Mesendoderm (in vitro differentiated cells): Measurements from ENCODE around the gene LMBR1.

Experiments used
- DNase-seq: peaks from one replicate; pipeline ENCODE4 v3.0.0; 2013
- H2AK5ac ChIP-seq: 2 replicates; pipeline ENCODE4 v1.6.1; 2013; ENCODE audit warnings: low read length, inconsistent platforms
- H2BK120ac ChIP-seq: 2 replicates; pipeline ENCODE4 v1.6.1; 2013; ENCODE audit warnings: low read depth, mild to moderate bottlenecking, low read length, moderate library complexity, mixed read lengths
- H2BK15ac ChIP-seq: replicated peaks from 2 replicates; pipeline ENCODE4 v1.6.1; 2013; ENCODE audit warnings: low read depth, mild to moderate bottlenecking, moderate library complexity
- H2BK5ac ChIP-seq: 2 replicates; pipeline ENCODE4 v1.6.1; 2013; ENCODE audit warnings: low read length, inconsistent platforms
- H3K18ac ChIP-seq: 2 replicates; pipeline ENCODE4 v1.6.1; 2013; ENCODE audit warnings: mild to moderate bottlenecking, low read length, mixed read lengths
- H3K23ac ChIP-seq: one replicate; pipeline ENCODE4 v1.6.1; 2013; ENCODE audit warnings: low read length
- H3K27ac ChIP-seq: 2 replicates; pipeline ENCODE4 v1.5.1; 2013; ENCODE audit warnings: low read depth, mild to moderate bottlenecking, inconsistent platforms, low read length, moderate library complexity
- H3K27me3 ChIP-seq: 2 replicates; pipeline ENCODE4 v1.6.1; 2013; ENCODE audit warnings: low read length, control low read depth, mild to moderate bottlenecking, inconsistent platforms; ENCODE audit not compliant: insufficient read depth, poor library complexity
- H3K36me3 ChIP-seq: 2 replicates; pipeline ENCODE4 v1.6.1; 2013; ENCODE audit warnings: low read length, inconsistent platforms; ENCODE audit not compliant: control insufficient read depth, insufficient read depth
- H3K4ac ChIP-seq: one replicate; pipeline ENCODE4 v1.6.1; 2013; ENCODE audit warnings: low read depth, mild to moderate bottlenecking, low read length, moderate library complexity
- H3K4me1 ChIP-seq: 2 replicates; pipeline ENCODE4 v1.6.1; 2013; ENCODE audit warnings: low read depth, low read length, inconsistent platforms; ENCODE audit not compliant: control insufficient read depth
- H3K4me2 ChIP-seq: 2 replicates; pipeline ENCODE4 v1.6.1; 2013; ENCODE audit warnings: low read length
- H3K4me3 ChIP-seq: 2 replicates; pipeline ENCODE4 v1.5.1; 2013; ENCODE audit warnings: mild to moderate bottlenecking, low read length
- H3K56ac ChIP-seq: one replicate; pipeline ENCODE4 v1.6.1; 2013; ENCODE audit warnings: low read length
- H3K79me1 ChIP-seq: 2 replicates; pipeline ENCODE4 v1.6.1; 2013; ENCODE audit warnings: low read length, inconsistent platforms
- H3K79me2 ChIP-seq: 2 replicates; pipeline ENCODE4 v1.6.1; 2013; ENCODE audit warnings: mild to moderate bottlenecking, low read length; ENCODE audit not compliant: control insufficient read depth, insufficient read depth
- H3K9ac ChIP-seq: 2 replicates; pipeline ENCODE4 v1.6.1; 2013; ENCODE audit warnings: low read length, inconsistent platforms
- H4K5ac ChIP-seq: one replicate; pipeline ENCODE4 v1.6.1; 2013; ENCODE audit warnings: low read length
- H4K8ac ChIP-seq: one replicate; pipeline ENCODE4 v1.6.1; 2013; ENCODE audit warnings: low read depth, mild to moderate bottlenecking, control low read depth, low read length, moderate library complexity
- WGBS: extraction: QIAGEN DNeasy Blood & Tissue Kit; methylation state at CpG from one replicate; pipeline ENCODE4 v1.1.7; 2013; ENCODE audit warnings: low lambda C conversion rate, missing lambda C conversion rate; ENCODE audit not compliant: insufficient coverage; ENCODE audit errors: extremely low coverage; 5-methylcytosine and 5-hydroxymethylcytosine counted together

LMBR1 gene

DNA sequence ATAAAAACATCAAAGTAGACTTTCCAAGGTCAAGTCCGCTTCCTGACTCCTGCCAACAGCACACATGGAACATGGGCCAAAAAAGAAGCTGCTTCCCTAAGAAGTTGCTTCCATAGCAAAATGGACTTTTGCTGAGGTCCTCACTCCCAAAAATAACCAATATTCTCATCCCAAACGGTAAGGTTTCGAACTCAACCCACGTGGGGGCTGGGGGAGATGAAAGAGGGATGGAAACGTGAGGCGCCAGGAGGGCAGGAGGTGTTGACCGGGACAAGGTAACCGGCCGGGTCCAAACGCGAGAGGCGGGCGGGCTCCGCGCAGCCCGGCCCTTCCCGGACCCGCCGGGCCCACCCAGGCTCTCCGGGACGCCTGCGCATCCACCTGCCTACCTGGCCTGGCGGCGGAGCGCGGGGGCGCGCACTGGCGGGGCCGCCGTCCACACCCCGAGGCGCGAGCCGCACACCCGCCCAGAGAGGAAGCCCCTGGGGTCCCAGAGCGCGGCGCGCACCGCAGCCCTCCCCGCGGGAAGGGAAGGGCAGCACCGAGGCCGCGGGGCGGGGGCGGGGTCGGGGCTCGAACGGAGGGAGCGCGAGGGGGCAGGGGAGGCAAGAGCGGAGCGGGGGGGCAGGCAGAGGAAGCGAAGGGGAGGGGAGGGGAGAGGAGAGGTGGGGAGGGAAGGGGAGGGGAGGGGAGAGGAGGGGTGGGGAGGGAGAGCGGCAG is 742 bp downstream of the LMBR1 start:
- H3K36me3 ChIP-seq, result no peaks in the 10 kb centered on the region
- H3K4me1 ChIP-seq, result no peaks in the 10 kb centered on the region
- peak overlapping the region; percentile 73 for H3K9ac ChIP-seq
- WGBS, result no CpG with 5 or more reads among the region's 57 CpGs
- no peak overlapping the region for H3K18ac ChIP-seq
- H2BK5ac ChIP-seq, result no peak overlapping the region
- no peak overlapping the region for H3K4ac ChIP-seq
- no peak overlapping the region for H4K5ac ChIP-seq
- no peak overlapping the region for H2BK120ac ChIP-seq
- H3K23ac ChIP-seq, result no peak overlapping the region
- DNase-seq, result peak; percentile 75
- no peak overlapping the region for H2AK5ac ChIP-seq
- peak overlapping the region; percentile 51 for H3K4me2 ChIP-seq
- no peaks in the 10 kb centered on the region for H3K27me3 ChIP-seq
- no peak overlapping the region for H2BK15ac ChIP-seq
- H4K8ac ChIP-seq, result no peak overlapping the region
- peaks cover 4% of the 10 kb centered on the region for H3K79me1 ChIP-seq
- H3K27ac ChIP-seq, result peak overlapping the region; percentile 49
- peak overlapping the region; percentile 81 for H3K4me3 ChIP-seq
- H3K79me2 ChIP-seq, result peaks cover 19% of the 10 kb centered on the region
- peak overlapping the region; percentile 89 for H3K56ac ChIP-seq

DNA sequence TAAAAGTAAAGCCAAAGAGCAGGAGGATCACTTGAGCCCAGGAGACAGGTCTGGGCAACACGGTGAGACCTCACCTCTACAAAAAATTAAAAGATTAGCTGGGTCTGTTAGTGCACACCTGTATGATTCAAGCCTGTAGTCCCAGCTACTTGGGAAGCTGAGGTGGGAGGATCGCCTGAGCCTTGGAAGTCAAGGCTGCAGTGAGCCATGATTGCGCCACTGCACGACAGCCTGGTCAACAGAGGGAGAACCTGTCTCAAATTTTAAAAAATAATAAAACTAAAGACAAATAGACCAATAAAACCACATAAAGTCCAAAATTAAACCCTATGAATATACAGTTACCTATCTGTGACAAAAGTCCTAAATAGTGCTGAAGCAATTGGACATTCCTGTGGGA is 3.2 kb downstream of the LMBR1 start:
- Histone ChIP-seq H2BK15ac (no peak overlapping the region), H3K79me2 (peaks cover 28% of the 10 kb centered on the region), H3K9ac (no peak overlapping the region), H3K79me1 (peaks cover 10% of the 10 kb centered on the region), H3K23ac (no peak overlapping the region), H3K18ac (no peak overlapping the region), H3K4ac (no peak overlapping the region), H4K5ac (no peak overlapping the region), H3K56ac (no peak overlapping the region), H2AK5ac (no peak overlapping the region), H3K4me1 (no peaks in the 10 kb centered on the region), H3K4me2 (no peak overlapping the region), H3K27ac (no peak overlapping the region), H3K27me3 (no peaks in the 10 kb centered on the region), H4K8ac (no peak overlapping the region), H3K36me3 (no peaks in the 10 kb centered on the region), H2BK5ac (no peak overlapping the region), H2BK120ac (no peak overlapping the region), H3K4me3 (no peak overlapping the region)
- no CpG with 5 or more reads among the region's 4 CpGs for WGBS
- DNase-seq, result no peak

DNA sequence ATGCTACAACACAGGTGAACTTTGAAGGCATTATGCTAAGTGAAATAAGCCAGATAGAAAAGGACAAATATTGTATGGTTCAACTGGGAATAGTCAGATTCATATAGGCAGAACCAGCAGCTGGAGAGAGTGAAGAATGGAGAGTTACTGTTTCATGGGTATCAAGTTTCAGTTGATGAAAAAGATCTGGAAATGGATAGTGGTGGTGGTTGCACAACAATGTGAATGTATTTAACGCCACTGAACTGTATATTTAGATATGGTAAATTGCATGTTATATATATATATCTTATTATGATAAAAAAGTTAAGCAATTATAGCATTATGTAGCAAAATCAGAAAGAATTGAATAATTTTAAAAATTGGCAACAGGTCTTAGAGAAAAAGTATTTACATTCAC is 3.9 kb downstream of the LMBR1 start:
- Histone ChIP-seq H3K4me3 (no peak overlapping the region), H3K4me1 (no peaks in the 10 kb centered on the region), H2BK120ac (no peak overlapping the region), H4K8ac (no peak overlapping the region), H3K27me3 (no peaks in the 10 kb centered on the region), H3K27ac (no peak overlapping the region), H3K9ac (no peak overlapping the region), H2BK15ac (no peak overlapping the region), H2BK5ac (no peak overlapping the region), H3K4ac (no peak overlapping the region), H3K79me2 (peaks cover 34% of the 10 kb centered on the region), H3K4me2 (no peak overlapping the region), H3K36me3 (no peaks in the 10 kb centered on the region), H3K79me1 (peaks cover 13% of the 10 kb centered on the region), H4K5ac (no peak overlapping the region), H3K18ac (no peak overlapping the region), H3K23ac (no peak overlapping the region), H2AK5ac (no peak overlapping the region), H3K56ac (no peak overlapping the region)
- DNase-seq, result no peak
- no CpG with 5 or more reads among the region's 1 CpG for WGBS

DNA sequence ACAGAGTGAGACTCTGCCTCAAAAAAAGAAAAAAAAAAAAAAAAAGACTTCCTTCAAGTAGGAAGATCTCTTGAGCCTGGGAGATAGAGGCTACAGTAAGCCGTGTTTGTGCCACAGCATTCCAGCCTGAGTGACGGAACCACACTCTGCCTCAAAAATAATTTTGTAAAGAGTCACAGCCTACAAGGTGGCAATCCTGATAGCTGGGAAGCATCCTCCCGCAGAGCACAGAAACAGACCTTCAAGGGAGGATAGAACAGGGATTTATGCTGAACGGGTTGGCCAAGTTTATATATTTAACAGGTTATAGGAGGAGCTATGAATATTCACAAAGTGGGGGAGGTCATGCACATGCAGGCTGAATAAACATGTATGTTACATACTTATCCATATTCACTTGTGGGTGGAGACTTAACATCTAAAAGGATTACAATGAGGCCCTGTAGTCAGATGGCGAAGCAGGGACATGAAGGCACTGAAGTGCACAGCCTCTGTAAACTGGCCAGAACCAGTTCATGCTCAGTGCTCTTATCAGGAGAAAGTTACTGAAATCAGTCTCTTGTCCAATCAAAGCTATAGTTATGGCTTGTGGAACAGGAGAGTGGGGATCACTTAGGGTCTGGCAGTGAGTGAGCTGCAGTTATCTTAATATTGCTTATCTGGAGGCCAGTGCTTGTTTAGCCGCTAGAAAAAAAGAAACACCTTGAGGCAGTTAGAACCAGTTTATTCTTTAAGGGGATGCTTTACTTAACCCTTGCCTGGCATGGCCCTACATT is 6.8 kb downstream of the LMBR1 start:
- no peak overlapping the region for H3K4me3 ChIP-seq
- no peaks in the 10 kb centered on the region for H3K36me3 ChIP-seq
- peaks cover 15% of the 10 kb centered on the region for H3K79me1 ChIP-seq
- no peaks in the 10 kb centered on the region for H3K4me1 ChIP-seq
- H3K27me3 ChIP-seq, result no peaks in the 10 kb centered on the region
- H3K4me2 ChIP-seq, result no peak overlapping the region
- H2BK120ac ChIP-seq, result no peak overlapping the region
- H4K5ac ChIP-seq, result no peak overlapping the region
- no peak overlapping the region for H3K9ac ChIP-seq
- no peak overlapping the region for H3K23ac ChIP-seq
- no peak overlapping the region for H3K27ac ChIP-seq
- WGBS, result no CpG with 5 or more reads among the region's 6 CpGs
- H3K18ac ChIP-seq, result no peak overlapping the region
- H2AK5ac ChIP-seq, result no peak overlapping the region
- no peak overlapping the region for H2BK15ac ChIP-seq
- H3K56ac ChIP-seq, result no peak overlapping the region
- DNase-seq, result peak; percentile 5
- no peak overlapping the region for H4K8ac ChIP-seq
- H3K4ac ChIP-seq, result no peak overlapping the region
- peaks cover 42% of the 10 kb centered on the region for H3K79me2 ChIP-seq
- no peak overlapping the region for H2BK5ac ChIP-seq

DNA sequence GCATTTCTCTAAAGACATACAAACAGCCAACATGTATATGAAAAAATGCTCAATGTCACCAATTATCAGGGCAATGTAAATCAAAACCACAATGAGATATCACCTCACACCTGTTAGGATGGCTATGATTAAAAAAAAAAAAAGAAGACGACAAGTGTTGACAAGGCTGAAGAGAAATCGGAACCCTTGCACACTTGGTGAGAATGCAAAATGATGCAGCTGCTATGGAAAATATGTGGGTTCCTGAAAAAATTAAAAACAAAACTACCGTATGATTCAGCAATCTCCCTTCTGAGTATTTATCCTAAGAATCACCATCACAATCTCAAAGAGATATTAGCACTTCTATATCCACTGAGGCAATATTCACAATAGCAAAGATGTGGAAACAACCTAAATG is 11.3 kb downstream of the LMBR1 start:
- Histone ChIP-seq H3K18ac (no peak overlapping the region), H2BK120ac (no peak overlapping the region), H2BK5ac (no peak overlapping the region), H3K79me2 (peaks cover 37% of the 10 kb centered on the region), H4K5ac (no peak overlapping the region), H3K27me3 (no peaks in the 10 kb centered on the region), H3K36me3 (no peaks in the 10 kb centered on the region), H2BK15ac (no peak overlapping the region), H2AK5ac (no peak overlapping the region), H4K8ac (no peak overlapping the region), H3K79me1 (peaks cover 12% of the 10 kb centered on the region), H3K56ac (no peak overlapping the region), H3K4me2 (no peak overlapping the region), H3K23ac (no peak overlapping the region), H3K4me1 (no peaks in the 10 kb centered on the region), H3K9ac (no peak overlapping the region), H3K4me3 (no peak overlapping the region), H3K4ac (no peak overlapping the region), H3K27ac (no peak overlapping the region)
- no CpG with 5 or more reads among the region's 3 CpGs for WGBS
- no peak for DNase-seq
